Endothelial cell of umbilical vein (primary cell): ENCODE data around the gene KRT76. TPM values are rescaled to one million over a fixed set of nuclear protein-coding genes. Genes with fewer than 3 reads are reported as not detected.

ENCODE experiments used
- BruUV-seq: library from RNA; stranded (reverse); fragments of 400-500 nt; replicated peaks from 2 replicates; lab custom pipeline; 2021; lab: Mats Ljungman, UMichigan
- CTCF ChIA-PET: fragments of 300-600, 350-600 bp; sonication (Branson Sonifier 250); formaldehyde crosslinking; loops from one replicate; lab custom pipeline; 2021; ENCODE audit warnings: antibody characterized with exemption, inconsistent platforms; lab: Charles Lee
- POLR2A ChIA-PET: fragments of 300-600, 350-600 bp; sonication (Branson Sonifier 250); formaldehyde crosslinking; loops from one replicate; lab custom pipeline; 2021; ENCODE audit warnings: antibody characterized with exemption, inconsistent platforms; lab: Charles Lee
- DNase-seq: peaks from one replicate; pipeline ENCODE4 v3.0.0-alpha.2; 2011; ENCODE audit warnings: low read depth, low spot score
- FAIRE-seq: peaks from 2 replicates; lab custom pipeline; 2011; peaks lifted over from hg19 to GRCh38; lab: Jason Lieb, UNC
- H2AFZ ChIP-seq: 2 replicates; pipeline ENCODE4 v1.6.0; 2012; ENCODE audit warnings: low read depth, low read length, control low read depth, inconsistent platforms
- H3K27ac ChIP-seq: 2 replicates; pipeline ENCODE4 v1.5.1; 2011; ENCODE audit warnings: low read depth, mild to moderate bottlenecking, control low read depth, low read length, moderate library complexity; ENCODE audit not compliant: insufficient read depth
- H3K27me3 ChIP-seq, 2 experiments: 2 replicates each; pipeline versions ENCODE4 v1.6.0 to v1.6.1; 2011; ENCODE audit warnings: low read length in 2 of 2, mixed read lengths in 1 of 2; ENCODE audit not compliant: control insufficient read depth in 2 of 2, insufficient read depth in 2 of 2
- H3K36me3 ChIP-seq, 2 experiments: 2 replicates in 1 of 2; 3 replicates in 1 of 2; pipeline ENCODE4 v1.5.1; 2011; ENCODE audit warnings: low read length in 2 of 2, mild to moderate bottlenecking in 1 of 2, moderate library complexity in 1 of 2; ENCODE audit not compliant: control insufficient read depth in 2 of 2, insufficient read depth in 2 of 2; ENCODE audit errors: extremely low read depth in 1 of 2
- H3K4me1 ChIP-seq: 3 replicates; pipeline ENCODE4 v1.5.1; 2011; ENCODE audit warnings: mild to moderate bottlenecking, low read length; ENCODE audit not compliant: control insufficient read depth, insufficient read depth; ENCODE audit errors: extremely low read depth
- H3K4me2 ChIP-seq: 2 replicates; pipeline ENCODE4 v1.6.1; 2011; ENCODE audit warnings: low read length, control low read depth, mixed read lengths; ENCODE audit not compliant: insufficient read depth
- H3K4me3 ChIP-seq, 3 experiments: fragments of 200-600 bp in 1 of 3; sonication (generic), shearing (Covaris generic) in 1 of 3; replicated peaks in 1 of 3; 2 replicates each; pipeline ENCODE4 v1.5.1; 2011 to 2016; ENCODE audit warnings: control low read depth in 3 of 3, low read length in 3 of 3, mild to moderate bottlenecking in 2 of 3, inconsistent platforms in 1 of 3, low read depth in 1 of 3, moderate library complexity in 1 of 3; ENCODE audit not compliant: insufficient read depth in 1 of 3
- H3K79me2 ChIP-seq: 2 replicates; pipeline ENCODE4 v1.6.0; 2012; ENCODE audit warnings: low read length, inconsistent platforms; ENCODE audit not compliant: control insufficient read depth, insufficient read depth
- H3K9ac ChIP-seq: replicated peaks from 2 replicates; pipeline ENCODE3; 2011; ENCODE audit warnings: low read length, control low read depth; ENCODE audit not compliant: insufficient read depth; ENCODE audit errors: extremely low read depth
- H3K9me1 ChIP-seq: replicated peaks from 3 replicates; pipeline ENCODE4 v1.6.0; 2011; ENCODE audit warnings: mild to moderate bottlenecking, low read length; ENCODE audit not compliant: control insufficient read depth, insufficient read depth; ENCODE audit errors: extremely low read depth
- H3K9me3 ChIP-seq: replicated peaks from 2 replicates; pipeline ENCODE4 v1.5.1; 2012; ENCODE audit warnings: low read length, inconsistent platforms; ENCODE audit not compliant: control insufficient read depth, insufficient read depth
- H4K20me1 ChIP-seq: replicated peaks from 2 replicates; pipeline ENCODE3; 2011; ENCODE audit warnings: mild to moderate bottlenecking, low read length; ENCODE audit not compliant: control insufficient read depth, insufficient read depth; ENCODE audit errors: extremely low read depth
- CTCF ChIP-seq, 2 donors: IDR thresholded peaks; 1 replicate in 1 of 2; 2 replicates in 1 of 2; pipeline ENCODE4 v1.5.1; 2011; ENCODE audit warnings: low read length in 2 of 2, mild to moderate bottlenecking in 2 of 2, moderate library complexity in 2 of 2, control low read depth in 1 of 2, inconsistent platforms in 1 of 2, low read depth in 1 of 2; ENCODE audit not compliant: insufficient read depth in 1 of 2; ENCODE audit errors: extremely low read depth in 1 of 2
- EZH2 ChIP-seq: IDR thresholded peaks from 2 replicates; pipeline ENCODE4 v1.6.1; 2012; ENCODE audit warnings: borderline replicate concordance, low read depth, mild to moderate bottlenecking, moderate library complexity, low read length, inconsistent platforms; ENCODE audit not compliant: severe bottlenecking
- FOS ChIP-seq: IDR thresholded peaks from 2 replicates; pipeline ENCODE4 v1.6.1; 2011; ENCODE audit warnings: mild to moderate bottlenecking, low read length, moderate library complexity, borderline replicate concordance; ENCODE audit not compliant: insufficient read depth
- GATA2 ChIP-seq: IDR thresholded peaks from 2 replicates; pipeline ENCODE4 v1.7.0; 2011; ENCODE audit warnings: low read depth, mild to moderate bottlenecking, moderate library complexity, mixed read lengths, low read length; ENCODE audit not compliant: insufficient read length, insufficient read depth
- JUN ChIP-seq: IDR thresholded peaks from 2 replicates; pipeline ENCODE4 v1.6.1; 2011; ENCODE audit warnings: borderline replicate concordance, low read depth; ENCODE audit not compliant: insufficient read length, insufficient read depth
- MAX ChIP-seq: IDR thresholded peaks from 2 replicates; pipeline ENCODE4 v1.6.1; 2011; ENCODE audit not compliant: insufficient read depth, insufficient read length
- MYC ChIP-seq: IDR thresholded peaks from one replicate; pipeline ENCODE4 v1.6.1; 2011; ENCODE audit warnings: mild to moderate bottlenecking, low read depth, low read length
- POLR2A ChIP-seq: IDR thresholded peaks from 2 replicates; pipeline ENCODE4 v1.6.1; 2012; ENCODE audit warnings: low read depth, mild to moderate bottlenecking, control low read depth, low read length
- POLR2AphosphoS5 ChIP-seq: IDR thresholded peaks from 2 replicates; pipeline ENCODE4 v1.6.1; 2012; ENCODE audit warnings: low read depth, mild to moderate bottlenecking, control low read depth, low read length, moderate library complexity; ENCODE audit not compliant: insufficient read depth
- dilution Hi-C: fragments of 300-500 bp; cut with MboI; formaldehyde crosslinking; loops from one replicate; pipeline ENCODE4 v1.15.0; 2019; ENCODE audit warnings: low sequenced_read_pairs; ENCODE audit not compliant: extremely low pct_ligation_motif_present
- intact Hi-C: fragments of 100-400 bp; cut with micrococcal nuclease; formaldehyde crosslinking; loops from one replicate; pipeline ENCODE4 v1.10.0; 2022
- polyA plus RNA-seq, 4 experiments: library from polyadenylated mRNA; depleted of rRNA in 3 of 4; stranded (reverse) in 3 of 4; unstranded in 1 of 4; fragments of >200 nt; gene quantifications; 2 replicates each; pipeline versions ENCODE4 v1.2.1 to v1.2.3, GENCODE V29; 2011 to 2012; ENCODE audit warnings: missing spikeins in 1 of 4
- total RNA-seq: library from RNA; stranded (reverse); gene quantifications from 2 replicates; pipeline ENCODE4 v1.2.3, GENCODE V29; 2021

KRT76 gene
- total and polyA plus RNA-seq, 2 donors (not counting 3 experiments of a cell fraction or from before 2014, with no cell fraction given), result not detected

GRCh38 chr12:52825961-52826360 is 48.8 kb upstream of the KRT76 start:
- intact Hi-C loops, result no loop called here
- H3K79me2 ChIP-seq, result no peaks in the 10 kb centered on the region
- no peak overlapping the region for H3K27ac ChIP-seq
- H2AFZ ChIP-seq, result no peak overlapping the region
- peaks cover 2 to 3% of the 10 kb centered on the region in 2 experiments for H3K27me3 ChIP-seq
- no peak overlapping the region for H3K4me3 ChIP-seq
- no peak for DNase-seq
- no peak overlapping the region for H3K9ac ChIP-seq
- ChIA-PET POLR2A (no interaction called here), CTCF (interaction anchor here (0.8 kb wide), 1 partner anchor 48 kb away, joined by 3 read pairs; no protein-coding TSS in a partner anchor)
- H3K4me2 ChIP-seq, result no peak overlapping the region
- no peaks in the 10 kb centered on the region for H3K4me1 ChIP-seq
- TF ChIP-seq GATA2, result no peak
- no peak for TF ChIP-seq MAX
- TF ChIP-seq POLR2AphosphoS5, result no peak
- no peak for TF ChIP-seq POLR2A
- no peak for TF ChIP-seq EZH2
- TF ChIP-seq FOS, result no peak
- no peak for TF ChIP-seq JUN
- no peak for TF ChIP-seq CTCF (IDR thresholded peaks at IDR 0.05; ENCODE audit: extremely low read depth in 1 of 2, insufficient read depth in 1 of 2, low read depth in 1 of 2, low read length in 2 of 2)
- no peak for TF ChIP-seq MYC
- BruUV-seq, result no TSS peak
- H3K9me3 ChIP-seq, result no peaks in the 10 kb centered on the region
- no peaks in the 10 kb centered on the region for H3K36me3 ChIP-seq
- no peak for FAIRE-seq
- dilution Hi-C loops, result no loop called here
- H3K9me1 ChIP-seq, result no peaks in the 10 kb centered on the region
- no peaks in the 10 kb centered on the region for H4K20me1 ChIP-seq
